Fibroblast of lung (primary cell): ENCODE results near the gene CDK10. TPM values are rescaled to one million over a fixed set of nuclear protein-coding genes. Genes with fewer than 3 reads are reported as not detected.
A peak's percentile ranks its signal among the peaks of the same experiment; 100 is the strongest.

Experiments
- DNase-seq, 2 donors: peaks; one replicate each; pipeline versions ENCODE4 v3.0.0 to v3.0.0-alpha.2; 2010; ENCODE audit warnings: low read depth in 2 of 2
- H2AFZ ChIP-seq: 2 replicates; pipeline ENCODE4 v1.5.1; 2012; ENCODE audit warnings: low read length, control low read depth, inconsistent platforms
- H3K27ac ChIP-seq: 2 replicates; pipeline ENCODE4 v1.5.1; 2011; ENCODE audit warnings: low read length, control low read depth; ENCODE audit not compliant: insufficient read depth
- H3K27me3 ChIP-seq: 2 replicates; pipeline ENCODE4 v1.5.1; 2011; ENCODE audit warnings: mild to moderate bottlenecking, low read length; ENCODE audit not compliant: control insufficient read depth, insufficient read depth
- H3K36me3 ChIP-seq: 2 replicates; pipeline ENCODE4 v1.5.1; 2011; ENCODE audit warnings: low read length; ENCODE audit not compliant: control insufficient read depth, insufficient read depth
- H3K4me1 ChIP-seq: 2 replicates; pipeline ENCODE4 v1.5.1; 2011; ENCODE audit warnings: low read length; ENCODE audit not compliant: control insufficient read depth, insufficient read depth; ENCODE audit errors: extremely low read depth
- H3K4me2 ChIP-seq: 2 replicates; pipeline ENCODE4 v1.5.1; 2011; ENCODE audit warnings: low read length, control low read depth; ENCODE audit not compliant: insufficient read depth; ENCODE audit errors: extremely low read depth
- H3K4me3 ChIP-seq, 4 experiments: fragments of 200-600 bp in 1 of 4; sonication (generic) in 1 of 4; replicated peaks in 1 of 4; 2 replicates each; pipeline ENCODE4 v1.5.1; 2011 to 2016; ENCODE audit warnings: low read length in 4 of 4, low read depth in 3 of 4, mild to moderate bottlenecking in 3 of 4, control low read depth in 2 of 4, inconsistent platforms in 1 of 4, mixed read lengths in 1 of 4; ENCODE audit not compliant: insufficient read depth in 1 of 4; ENCODE audit errors: control extremely low read depth in 1 of 4
- H3K79me2 ChIP-seq: 2 replicates; pipeline ENCODE4 v1.5.1; 2012; ENCODE audit warnings: mild to moderate bottlenecking, low read length, inconsistent platforms; ENCODE audit not compliant: control insufficient read depth, insufficient read depth
- H3K9ac ChIP-seq: 2 replicates; pipeline ENCODE4 v1.5.1; 2011; ENCODE audit warnings: mild to moderate bottlenecking, low read length, control low read depth; ENCODE audit not compliant: insufficient read depth
- H3K9me3 ChIP-seq: 2 replicates; pipeline ENCODE4 v1.5.1; 2012; ENCODE audit warnings: low read depth, low read length; ENCODE audit not compliant: control insufficient read depth, insufficient read depth
- H4K20me1 ChIP-seq: 2 replicates; pipeline ENCODE4 v1.5.1; 2011; ENCODE audit warnings: low read length; ENCODE audit not compliant: control insufficient read depth, insufficient read depth; ENCODE audit errors: extremely low read depth
- EZH2 ChIP-seq: IDR thresholded peaks from 2 replicates; pipeline ENCODE4 v1.5.1; 2012; ENCODE audit warnings: low read length, control low read depth, mild to moderate bottlenecking; ENCODE audit errors: missing control alignments
- polyA plus RNA-seq, 2 donors: library from polyadenylated mRNA; depleted of rRNA in 1 of 2; stranded (reverse) in 1 of 2; unstranded in 1 of 2; fragments of >200 nt; gene quantifications; 2 replicates each; pipeline ENCODE4 v1.2.1, GENCODE V29; 2011 to 2012; ENCODE audit warnings: missing spikeins in 1 of 2
- total RNA-seq: library from RNA; depleted of rRNA; stranded (reverse); fragments of >200 nt; gene quantifications from 2 replicates; pipeline ENCODE4 v1.2.1, GENCODE V29; 2014
- TF ChIP-seq, protein P1 (sequence below), 2 donors: IDR thresholded peaks in 1 of 2; conservative IDR thresholded peaks in 1 of 2; 1 replicate in 1 of 2; 2 replicates in 1 of 2; pipeline ENCODE4 v1.5.1; 2011 to 2012; ENCODE audit warnings: low read length in 2 of 2, control low read depth in 1 of 2, inconsistent platforms in 1 of 2, low read depth in 1 of 2, mild to moderate bottlenecking in 1 of 2

The CDK10 gene
- total and polyA plus RNA-seq, 2 donors (not counting 1 experiment from before 2014, with no cell fraction given): 22.9 to 41.9 TPM

DNA sequence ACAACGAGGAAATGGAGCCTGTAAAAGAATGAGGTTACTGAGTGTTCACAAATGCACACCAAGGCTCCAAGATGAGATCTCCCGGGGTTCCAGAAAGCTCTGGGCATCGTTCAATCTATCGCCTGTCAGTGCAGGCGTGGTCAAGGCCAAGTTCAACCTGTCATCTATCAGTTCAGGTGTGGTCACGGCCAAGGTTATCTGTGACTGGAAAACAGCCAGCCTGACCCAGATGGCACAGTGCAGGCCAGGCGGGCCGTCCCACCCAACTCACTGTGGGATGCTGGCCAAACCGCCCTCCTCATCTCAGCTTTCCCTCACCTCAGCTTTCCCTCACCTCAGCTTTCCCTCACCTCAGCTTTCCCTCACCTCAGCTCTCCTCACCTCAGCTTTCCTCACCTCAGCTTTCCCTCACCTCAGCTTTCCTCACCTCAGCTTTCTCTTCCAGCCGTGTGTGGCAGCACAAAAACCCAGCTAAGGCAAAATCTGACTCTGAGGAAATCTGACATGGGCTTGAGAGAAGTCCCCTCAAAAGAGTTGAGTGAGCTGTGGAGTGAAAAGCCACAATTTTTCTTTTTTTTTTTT, 31.3 kb upstream of the CDK10 start:
- no peaks in the 10 kb centered on the region for H3K27me3 ChIP-seq
- H4K20me1 ChIP-seq: no peaks in the 10 kb centered on the region
- H3K4me2 ChIP-seq: no peak overlapping the region
- H3K27ac ChIP-seq: no peak overlapping the region
- no peak overlapping the region for H2AFZ ChIP-seq
- H3K4me1 ChIP-seq: peaks cover 4% of the 10 kb centered on the region
- peaks cover 59% of the 10 kb centered on the region for H3K79me2 ChIP-seq
- H3K9me3 ChIP-seq: no peaks in the 10 kb centered on the region
- DNase-seq: no peak
- H3K36me3 ChIP-seq: peaks cover 9% of the 10 kb centered on the region
- H3K9ac ChIP-seq: no peak overlapping the region
- no peak overlapping the region for H3K4me3 ChIP-seq
- TF ChIP-seq, protein P1, sequence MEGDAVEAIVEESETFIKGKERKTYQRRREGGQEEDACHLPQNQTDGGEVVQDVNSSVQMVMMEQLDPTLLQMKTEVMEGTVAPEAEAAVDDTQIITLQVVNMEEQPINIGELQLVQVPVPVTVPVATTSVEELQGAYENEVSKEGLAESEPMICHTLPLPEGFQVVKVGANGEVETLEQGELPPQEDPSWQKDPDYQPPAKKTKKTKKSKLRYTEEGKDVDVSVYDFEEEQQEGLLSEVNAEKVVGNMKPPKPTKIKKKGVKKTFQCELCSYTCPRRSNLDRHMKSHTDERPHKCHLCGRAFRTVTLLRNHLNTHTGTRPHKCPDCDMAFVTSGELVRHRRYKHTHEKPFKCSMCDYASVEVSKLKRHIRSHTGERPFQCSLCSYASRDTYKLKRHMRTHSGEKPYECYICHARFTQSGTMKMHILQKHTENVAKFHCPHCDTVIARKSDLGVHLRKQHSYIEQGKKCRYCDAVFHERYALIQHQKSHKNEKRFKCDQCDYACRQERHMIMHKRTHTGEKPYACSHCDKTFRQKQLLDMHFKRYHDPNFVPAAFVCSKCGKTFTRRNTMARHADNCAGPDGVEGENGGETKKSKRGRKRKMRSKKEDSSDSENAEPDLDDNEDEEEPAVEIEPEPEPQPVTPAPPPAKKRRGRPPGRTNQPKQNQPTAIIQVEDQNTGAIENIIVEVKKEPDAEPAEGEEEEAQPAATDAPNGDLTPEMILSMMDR (conservative IDR thresholded peaks at IDR 0.05 in 1 of 2, IDR thresholded peaks at IDR 0.05 in 1 of 2; ENCODE audit: low read depth in 1 of 2, low read length in 2 of 2): no peak
- TF ChIP-seq EZH2: no peak

DNA sequence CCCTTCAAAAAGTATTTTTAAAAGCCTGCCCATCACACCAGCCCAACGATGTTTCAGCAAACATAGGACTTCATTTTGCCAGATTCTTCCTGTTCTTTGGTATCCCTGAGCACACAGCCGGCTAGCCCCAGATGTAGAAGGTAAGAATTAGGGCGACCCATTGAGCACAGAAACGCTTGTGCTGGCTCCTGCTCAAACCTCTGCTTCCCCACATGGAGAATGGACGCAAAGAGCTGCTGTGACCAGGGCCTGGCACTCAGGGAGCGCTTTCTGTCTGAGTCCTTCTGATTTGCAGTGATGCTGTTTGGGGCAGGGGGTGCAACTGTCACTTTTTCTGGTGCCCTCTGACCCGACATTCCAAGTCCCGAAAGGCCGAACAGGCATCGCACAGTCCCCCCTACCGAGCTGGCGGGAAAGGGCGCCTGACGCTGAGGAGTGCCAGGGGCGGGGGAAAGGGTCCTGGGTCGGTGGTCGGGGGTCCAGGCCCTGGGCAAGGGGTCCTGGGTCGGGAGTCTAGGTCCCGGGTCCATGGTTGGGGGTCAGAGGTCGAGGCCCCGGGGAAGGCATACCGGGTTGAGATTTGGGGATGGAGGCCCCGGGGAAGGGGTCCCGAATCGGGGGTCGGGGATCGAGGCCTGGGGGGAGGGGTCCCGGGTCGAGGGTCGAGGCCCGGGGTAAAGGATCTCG, 29.9 kb upstream of the CDK10 start:
- Histone ChIP-seq H3K36me3 (peaks cover 4% of the 10 kb centered on the region), H3K4me1 (peaks cover 4% of the 10 kb centered on the region), H3K4me3 (peak overlapping the region; percentile 56 to 92 (median 74)), H2AFZ (no peak overlapping the region), H3K4me2 (peak overlapping the region; percentile 81), H3K9me3 (no peaks in the 10 kb centered on the region), H3K27ac (peak overlapping the region; percentile 91), H3K27me3 (no peaks in the 10 kb centered on the region), H3K79me2 (peaks cover 55% of the 10 kb centered on the region), H4K20me1 (no peaks in the 10 kb centered on the region), H3K9ac (peak overlapping the region; percentile 95)
- TF ChIP-seq, protein P1 (conservative IDR thresholded peaks at IDR 0.05 in 1 of 2, IDR thresholded peaks at IDR 0.05 in 1 of 2; ENCODE audit: low read depth in 1 of 2, low read length in 2 of 2): no peak
- no peak for TF ChIP-seq EZH2
- DNase-seq: no peak

DNA sequence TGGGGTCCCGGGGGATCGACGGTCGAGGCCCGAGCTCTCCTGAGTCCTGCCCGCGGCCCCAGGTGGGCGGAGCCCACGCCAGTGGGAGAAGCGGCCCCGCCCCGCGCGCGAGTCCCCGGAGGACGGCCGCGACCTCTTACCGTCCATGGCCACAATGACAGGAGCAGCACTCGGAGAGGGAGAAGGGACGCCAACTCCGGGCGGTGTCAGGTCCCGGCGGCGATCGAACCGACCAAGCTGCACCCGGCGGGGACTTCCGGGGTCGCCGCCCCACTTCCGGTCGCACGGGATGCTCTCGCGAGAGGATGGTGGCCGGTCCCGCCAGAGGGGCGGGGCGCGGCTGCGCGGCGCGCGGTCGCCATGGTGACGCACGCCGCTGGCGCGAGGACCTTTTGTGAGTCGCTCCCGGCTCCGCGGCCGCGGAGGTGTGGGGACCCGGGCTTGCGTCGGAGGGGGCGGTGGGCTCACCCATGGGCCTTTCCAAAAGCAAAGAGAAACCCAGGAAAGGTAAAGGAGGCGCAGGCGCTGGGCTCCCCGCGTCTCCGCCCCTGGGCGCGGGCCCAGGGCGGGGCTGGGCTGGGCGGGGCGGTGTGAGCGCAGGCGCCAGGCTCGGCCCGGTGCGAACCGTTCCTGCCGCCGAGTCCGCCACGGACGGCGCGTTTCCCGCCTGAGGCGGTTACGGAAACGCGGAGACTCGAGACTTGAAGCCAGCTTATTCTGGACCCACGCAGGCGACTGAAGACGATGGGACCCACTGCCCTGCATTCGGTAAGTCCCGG, 28.9 kb upstream of the CDK10 start, which contains the start of the genes CHMP1A and SPATA33:
Gene CHMP1A, minus strand, starts transcription at position 267 of the 779 bp plus-strand sequence. Its CDS starts 120 bp downstream, at position 147.
Gene SPATA33, plus strand, starts transcription at position 395 of the 779 bp plus-strand sequence. Its CDS starts 76 bp downstream, at position 471.
- peak within 1 kb of the TSS; percentile 91 for H3K27ac ChIP-seq
- no peaks in the 10 kb centered on the region for H4K20me1 ChIP-seq
- H3K27me3 ChIP-seq: no peaks in the 10 kb centered on the region
- TF ChIP-seq, protein P1 (conservative IDR thresholded peaks at IDR 0.05 in 1 of 2, IDR thresholded peaks at IDR 0.05 in 1 of 2; ENCODE audit: low read depth in 1 of 2, low read length in 2 of 2): no peak
- TF ChIP-seq EZH2: no peak
- peak; percentile 72 to 84 for DNase-seq
- peak within 1 kb of the TSS; percentile 91 for H2AFZ ChIP-seq
- H3K9me3 ChIP-seq: no peaks in the 10 kb centered on the region
- peak within 1 kb of the TSS; percentile 95 for H3K9ac ChIP-seq
- peaks cover 4% of the 10 kb centered on the region for H3K4me1 ChIP-seq
- H3K36me3 ChIP-seq: peaks cover 2% of the 10 kb centered on the region
- H3K4me3 ChIP-seq: peak within 1 kb of the TSS; percentile 70 to 92 (median 81)
- H3K4me2 ChIP-seq: peak within 1 kb of the TSS; percentile 83
- peaks cover 47% of the 10 kb centered on the region for H3K79me2 ChIP-seq
